CD4-positive, alpha-beta T cell treated with Interferon alpha-2 for 1 hour (primary cell): ENCODE results near the gene ZNF446.
A peak's percentile ranks its signal among the peaks of the same experiment; 100 is the strongest.
"Not testable (repeated sequence)": the region's sequence is repeated elsewhere in the genome, so short reads cannot be mapped to it uniquely, and the experiment has no call there.

Experiments used
- DNase-seq, 2 donors: peaks; one replicate each; pipeline ENCODE4 v3.0.0-alpha.2; 2020 to 2022

ZNF446 gene

DNA sequence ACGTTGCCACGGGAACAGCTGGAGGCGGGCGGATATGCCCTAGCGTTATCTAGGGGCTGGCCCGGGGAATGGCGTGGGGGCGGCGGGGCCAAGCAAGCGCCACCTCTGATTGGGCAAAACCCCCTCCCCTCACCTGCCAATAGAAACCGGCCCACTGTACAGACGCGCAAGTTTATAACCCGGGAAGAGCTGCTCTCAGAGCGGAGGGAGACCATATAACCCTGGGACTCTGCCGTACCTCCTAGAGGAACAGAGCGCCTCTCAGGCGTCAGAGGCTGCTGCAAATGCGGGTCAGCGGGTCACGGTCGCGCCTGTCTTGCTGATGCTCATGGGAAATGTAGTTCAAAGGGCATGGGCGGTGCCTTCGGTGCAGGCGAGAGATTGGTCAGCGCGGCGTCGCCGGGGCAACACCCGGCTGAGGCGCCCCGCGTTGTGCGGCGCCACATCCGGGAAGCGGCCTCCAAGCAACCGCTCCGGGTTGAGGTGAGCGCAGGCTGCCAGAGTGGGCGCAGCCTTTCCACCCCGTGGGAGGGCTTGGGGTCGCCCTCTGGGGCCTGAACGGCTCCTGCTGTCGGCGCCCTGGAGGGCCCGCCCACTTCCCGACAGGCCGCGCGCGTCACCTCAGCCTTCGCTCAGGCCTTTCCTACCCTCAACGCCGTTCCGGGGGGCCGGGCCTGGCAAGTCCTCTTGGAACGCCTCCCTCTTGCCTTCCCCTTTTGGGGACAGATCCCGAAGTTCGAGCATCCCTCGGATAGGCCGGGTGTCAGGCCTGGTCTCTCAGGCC is at the start of gene ZNF446:
TSS of gene ZNF446 (plus strand) at position 639 of the 784 bp plus-strand sequence. CDS start 867 bp downstream, outside the sequence.
- DNase-seq, result peak; percentile 96 to 97

- no peak for DNase-seq
These were observed 47.5 kb upstream of the ZNF446 start for GRCh38 chr19:58428617-58429016.

DNA sequence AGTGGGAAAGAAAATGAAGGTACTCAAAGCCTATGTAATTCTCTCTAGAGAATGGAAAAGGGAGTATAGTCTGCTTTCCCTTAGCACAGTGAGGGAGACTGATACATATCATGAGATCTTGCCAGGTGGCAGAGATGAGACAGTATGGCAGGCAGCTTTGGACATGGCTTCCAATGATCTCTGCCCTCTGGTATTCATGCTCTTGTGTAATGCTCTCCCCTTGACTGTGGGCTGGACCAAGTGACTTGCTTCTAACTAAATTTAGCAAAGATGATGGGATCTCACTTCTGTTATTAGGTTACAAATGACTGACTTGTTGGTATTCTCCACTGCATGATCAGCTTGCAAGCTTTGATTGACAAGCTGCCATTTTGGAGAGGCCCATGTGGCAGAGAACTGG is 46.4 kb upstream of the ZNF446 start:
- no peak for DNase-seq

DNA sequence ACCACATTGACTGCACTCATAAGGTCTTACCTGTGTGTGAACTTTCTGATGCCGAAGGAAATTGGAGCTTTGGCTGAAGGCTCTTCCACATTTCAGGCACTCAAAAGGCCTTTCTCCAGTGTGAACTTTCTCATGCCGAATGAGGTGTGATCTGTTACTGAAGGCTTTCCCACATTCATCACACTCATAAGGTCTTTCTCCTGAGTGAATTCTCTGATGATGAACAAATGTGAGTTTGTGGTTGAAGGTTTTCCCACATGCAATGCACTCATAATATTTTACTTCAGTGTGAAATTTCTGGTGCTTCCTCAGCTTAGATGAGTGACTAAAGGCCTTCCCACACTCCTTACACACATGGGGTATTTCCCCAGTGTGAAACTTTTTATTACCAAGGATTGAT is 41.9 kb upstream of the ZNF446 start:
- no peak for DNase-seq

DNA sequence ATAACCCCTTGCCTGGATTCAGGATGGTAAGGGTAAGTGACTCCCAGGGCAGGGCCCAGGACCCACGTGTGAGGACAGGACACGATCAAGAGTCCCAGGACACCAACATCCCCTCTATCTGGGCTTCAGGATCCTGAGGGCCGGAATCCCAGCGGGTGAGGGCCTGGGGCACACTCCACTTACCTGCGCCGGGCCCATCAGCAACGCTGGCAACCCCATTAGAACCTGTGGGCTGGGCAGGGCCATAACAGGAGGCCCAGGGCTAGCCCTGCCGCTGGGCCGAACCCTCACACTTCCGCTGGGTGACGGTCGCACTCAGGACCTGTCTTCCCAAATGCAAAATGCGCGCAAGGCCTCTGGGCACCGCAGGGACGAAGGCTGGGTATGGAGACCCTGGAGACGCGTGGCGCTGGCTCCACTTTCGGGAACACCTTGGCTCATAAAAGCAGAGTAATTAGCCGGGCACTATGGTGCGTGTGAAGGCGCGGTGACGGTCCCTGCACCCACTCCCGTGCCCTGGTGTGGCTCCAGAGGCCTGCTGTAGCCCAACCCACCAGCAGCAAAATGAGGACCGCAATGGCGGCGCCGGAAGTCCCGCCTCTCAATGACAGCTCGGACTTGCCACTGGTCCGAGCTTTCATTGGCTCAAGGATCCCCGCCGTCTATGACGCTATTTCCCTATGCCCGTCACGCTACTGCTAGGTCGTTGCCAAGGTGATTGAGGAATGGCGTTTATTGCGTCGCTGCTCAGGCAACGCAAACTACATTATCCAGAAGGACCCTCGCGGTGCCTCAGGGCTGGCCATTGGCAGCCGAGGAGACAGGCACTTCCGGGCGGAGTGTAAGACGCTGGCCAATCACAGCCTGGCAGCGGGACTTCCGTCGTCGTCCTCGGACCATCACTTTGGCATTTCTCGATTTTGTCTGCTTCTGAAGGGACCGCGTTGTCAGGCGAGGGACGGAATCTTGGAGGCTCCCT is 36.3 kb upstream of the ZNF446 start, which contains the start of gene ZNF132:
TSS of gene ZNF132 (minus strand) at position 578 of the 979 bp plus-strand sequence. CDS start at position 246, 332 bp downstream.
- DNase-seq, result peak; percentile 99

GRCh38 chr19:58440556-58440955 is 35.6 kb upstream of the ZNF446 start:
- no peak for DNase-seq

GRCh38 chr19:58442986-58443385 is 33.2 kb upstream of the ZNF446 start:
- DNase-seq, result peak in 1 of 2 donors; percentile 9

DNA sequence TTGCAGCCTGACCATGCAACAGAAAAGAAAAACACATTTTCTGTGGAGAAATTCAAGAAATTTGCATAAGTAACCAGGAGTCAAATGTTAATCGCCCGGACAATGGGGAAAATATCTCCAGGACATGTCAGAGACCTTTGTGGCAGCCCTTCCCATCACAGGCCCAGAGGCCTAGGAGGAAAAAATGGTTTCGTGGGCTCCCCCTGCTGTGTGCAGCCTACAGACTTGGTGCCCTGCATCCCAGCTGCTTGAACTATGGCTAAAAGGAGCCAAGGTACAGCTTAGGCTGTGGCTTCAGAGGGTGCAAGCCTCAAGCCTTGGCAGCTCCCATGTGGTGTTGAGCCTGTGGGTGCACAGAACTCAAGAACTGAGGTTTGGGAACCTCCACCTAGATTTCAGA is 27.3 kb upstream of the ZNF446 start:
- not testable (repeated sequence) for DNase-seq

DNA sequence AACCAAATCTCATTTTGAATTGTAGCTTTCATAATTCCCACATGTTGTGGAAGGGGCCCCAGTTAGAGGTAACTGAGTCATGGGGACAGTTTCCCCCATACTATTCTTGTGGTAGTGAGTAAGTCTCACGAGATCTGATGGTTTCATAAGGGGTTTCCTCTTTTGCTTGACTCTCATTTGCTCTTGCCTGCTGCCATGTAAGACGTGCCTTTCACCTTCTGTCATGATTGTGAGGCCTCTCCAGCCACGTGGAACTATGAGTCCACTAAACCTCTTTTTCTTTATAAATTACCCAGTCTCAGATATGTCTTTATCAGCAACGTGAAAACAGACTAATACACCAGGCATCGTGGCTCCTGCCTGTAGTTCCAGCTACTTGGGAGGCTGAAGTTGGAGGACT is 26.2 kb upstream of the ZNF446 start:
- not testable (repeated sequence) for DNase-seq

DNA sequence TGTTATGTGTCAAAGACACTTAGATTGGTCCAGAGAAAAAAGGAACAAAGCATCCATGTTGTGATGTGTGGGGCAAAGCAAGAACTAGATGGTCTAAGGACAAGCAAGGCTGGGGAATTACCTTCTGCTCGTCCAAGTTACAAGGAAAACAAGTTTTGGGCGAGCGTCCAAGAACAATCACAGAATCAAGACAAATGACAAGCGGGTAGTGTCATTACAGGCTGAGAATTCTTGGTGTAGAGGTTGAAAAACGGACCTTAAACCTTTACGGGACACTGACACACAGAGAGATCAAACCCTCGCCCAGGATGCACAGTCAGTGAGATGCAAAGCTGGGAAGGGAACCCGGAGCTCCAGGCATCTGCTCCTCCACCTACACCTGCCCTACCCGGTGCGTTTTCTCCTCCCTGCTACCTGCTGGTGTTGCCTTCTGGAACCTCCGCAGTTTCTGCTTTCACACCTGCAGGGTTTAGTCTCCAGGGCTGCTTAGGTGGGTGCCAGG is 25.2 kb upstream of the ZNF446 start:
- DNase-seq, result no peak

DNA sequence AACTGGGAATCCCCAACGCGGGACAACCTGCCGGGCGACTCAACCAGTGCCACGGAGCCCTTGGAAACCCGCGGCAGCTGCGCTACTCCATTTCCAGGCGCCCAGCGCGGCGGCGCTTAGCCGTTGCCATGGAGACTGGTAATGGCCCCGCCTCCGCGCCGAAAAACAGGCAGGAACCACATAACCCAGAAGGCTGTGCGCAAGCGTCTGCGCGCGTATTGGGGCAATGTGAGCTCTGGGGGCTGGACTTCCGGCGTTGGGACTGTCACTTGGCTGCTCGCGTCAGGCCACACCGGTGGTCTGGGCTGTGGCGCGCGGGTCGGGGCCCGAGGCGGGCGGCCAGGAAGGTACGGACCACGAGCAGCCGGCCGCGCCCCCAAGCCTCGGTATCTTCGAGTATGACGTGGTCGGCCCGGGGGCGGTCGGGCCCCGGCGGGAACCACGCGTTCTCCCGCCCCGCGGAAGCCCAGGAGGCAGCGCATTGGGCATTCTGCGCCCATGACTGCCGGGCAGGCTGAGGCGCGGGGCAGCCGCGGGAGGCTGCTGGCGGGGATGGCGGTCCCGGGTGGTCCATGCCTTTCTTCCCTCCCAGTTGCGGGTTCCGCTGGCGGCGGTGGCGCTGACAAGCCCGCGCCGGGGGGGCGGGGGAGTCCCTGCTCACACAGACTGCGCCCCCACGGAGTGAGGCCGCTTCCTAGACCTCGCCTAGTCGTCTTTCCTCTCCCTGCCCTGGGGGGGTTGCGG is 24.6 kb upstream of the ZNF446 start, which contains the start of gene ZNF324B:
TSS of gene ZNF324B (plus strand) at position 265 of the 744 bp plus-strand sequence. CDS start 2,080 bp downstream, outside the sequence.
- peak; percentile 96 to 97 for DNase-seq

GRCh38 chr19:58453743-58454142 is 22.4 kb upstream of the ZNF446 start:
- no peak for DNase-seq

GRCh38 chr19:58455306-58455705 is 20.8 kb upstream of the ZNF446 start:
- no peak for DNase-seq

- no peak for DNase-seq
These were observed 20.0 kb upstream of the ZNF446 start for GRCh38 chr19:58456111-58456510.

- no peak for DNase-seq
These were observed 16.1 kb upstream of the ZNF446 start for GRCh38 chr19:58460039-58460438.

DNA sequence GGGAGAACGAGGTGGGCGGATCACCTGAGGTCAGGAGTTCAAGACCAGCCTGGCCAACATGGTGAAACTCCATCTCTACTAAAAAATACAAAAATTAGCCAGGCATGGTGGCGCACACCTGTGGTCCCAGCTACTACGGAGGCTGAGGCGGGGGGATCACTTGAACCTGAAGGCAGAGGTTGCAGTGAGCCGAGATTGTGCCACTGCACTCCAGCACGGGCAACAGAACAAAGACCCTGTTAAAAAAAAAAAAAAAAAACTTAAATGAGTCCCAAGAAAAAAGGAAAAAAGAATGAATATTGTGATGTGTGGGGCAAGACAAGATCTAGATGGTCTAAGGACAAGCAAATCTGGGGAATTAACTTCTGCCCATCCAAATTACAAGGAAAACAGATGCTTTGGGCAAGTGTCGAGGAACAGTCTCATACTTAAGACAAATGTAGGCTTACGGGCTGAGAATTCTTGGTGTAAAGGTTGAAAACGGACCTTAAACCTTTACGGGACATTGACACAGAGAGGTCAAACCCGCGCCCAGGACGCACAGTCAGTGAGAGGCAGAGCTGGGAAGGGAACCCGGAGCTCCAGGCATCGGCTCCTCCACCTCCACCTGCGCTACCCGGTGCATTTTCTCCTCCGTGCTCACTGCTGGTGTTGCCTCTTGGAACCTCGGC is 9.9 kb upstream of the ZNF446 start:
- DNase-seq, result no peak

DNA sequence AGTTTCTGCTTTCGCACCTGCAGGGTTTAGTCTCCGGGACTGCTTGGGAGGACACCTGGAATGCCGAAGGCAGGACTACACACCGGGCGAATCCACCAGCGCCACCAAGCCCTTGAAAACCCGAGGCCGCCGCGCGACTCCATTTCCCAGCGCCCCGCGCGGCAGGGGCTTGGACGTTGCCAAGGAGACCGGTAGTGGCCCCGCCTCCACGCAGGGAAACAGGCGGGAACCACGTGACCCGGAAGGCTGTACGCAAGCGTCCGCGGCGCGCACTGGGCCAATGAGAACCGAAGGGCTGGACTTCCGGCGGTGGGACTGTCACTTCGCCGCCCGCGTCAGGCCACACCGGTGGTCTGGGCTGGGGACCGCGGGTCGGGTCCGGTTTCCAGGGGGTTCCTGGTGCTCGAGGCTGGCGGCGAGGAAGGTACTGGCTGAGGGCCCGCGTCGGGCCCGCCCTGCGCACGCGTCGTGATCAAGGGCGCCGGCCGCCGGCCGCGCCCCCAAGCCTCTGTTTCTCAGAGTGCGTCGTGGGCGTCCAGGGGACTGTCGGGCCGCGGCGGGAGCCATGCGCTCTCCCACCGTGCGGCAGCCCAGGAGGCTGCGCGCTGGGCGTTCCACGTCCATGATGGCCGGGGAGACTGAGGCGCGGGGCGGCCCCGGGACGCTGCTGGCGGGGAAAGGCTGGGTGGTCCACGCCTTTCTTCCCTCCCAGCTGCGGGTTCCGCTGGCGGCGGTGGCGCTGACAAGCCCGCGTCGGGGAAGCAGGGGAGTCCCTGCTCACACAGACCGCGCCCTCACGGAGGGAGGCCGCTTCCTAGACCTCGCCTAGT is 9.2 kb upstream of the ZNF446 start, which contains the start of gene ZNF324:
TSS of gene ZNF324 (plus strand) at position 321 of the 830 bp plus-strand sequence. CDS start 2,106 bp downstream, outside the sequence.
- peak; percentile 95 to 96 for DNase-seq

GRCh38 chr19:58468216-58468839 is 7.8 kb upstream of the ZNF446 start:
- no peak for DNase-seq

GRCh38 chr19:58469241-58470013 is 6.7 kb upstream of the ZNF446 start:
- no peak for DNase-seq
